IPS-NIHi11 (cell line): ENCODE data around the gene BTBD6.
A peak's percentile ranks its signal among the peaks of the same experiment; 100 is the strongest.

ENCODE experiments used
- DNase-seq: peaks from one replicate; pipeline ENCODE4 v3.0.0; 2012; ENCODE audit warnings: mixed read lengths, low spot score

Gene BTBD6

GRCh38 chr14:105229099-105229655, 19.2 kb upstream of the BTBD6 start:
- DNase-seq, result no peak

- no peak for DNase-seq
Observed at GRCh38 chr14:105240811-105241576, 7.3 kb upstream of the BTBD6 start.

- no peak for DNase-seq
Observed at GRCh38 chr14:105241641-105242040, 6.7 kb upstream of the BTBD6 start.

DNA sequence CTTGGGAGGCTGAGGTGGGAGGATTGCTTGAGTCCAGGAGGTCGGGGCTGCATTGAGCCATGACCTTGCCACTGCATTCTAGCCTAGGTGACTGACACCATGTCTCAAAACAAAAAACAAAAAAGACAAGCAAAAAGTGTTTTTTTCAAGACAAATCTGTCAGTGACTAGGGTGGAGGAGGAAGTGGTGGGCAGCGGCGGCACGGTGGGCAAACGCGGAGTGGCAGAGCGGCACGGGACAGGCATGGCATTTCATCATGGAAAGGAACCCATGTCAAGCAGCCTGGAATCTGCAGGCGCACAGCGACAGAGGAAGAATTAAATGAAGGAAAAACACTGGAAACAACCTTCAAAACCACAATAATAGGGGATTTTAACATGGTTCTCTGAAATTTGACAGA, 4.0 kb upstream of the BTBD6 start:
- no peak for DNase-seq

DNA sequence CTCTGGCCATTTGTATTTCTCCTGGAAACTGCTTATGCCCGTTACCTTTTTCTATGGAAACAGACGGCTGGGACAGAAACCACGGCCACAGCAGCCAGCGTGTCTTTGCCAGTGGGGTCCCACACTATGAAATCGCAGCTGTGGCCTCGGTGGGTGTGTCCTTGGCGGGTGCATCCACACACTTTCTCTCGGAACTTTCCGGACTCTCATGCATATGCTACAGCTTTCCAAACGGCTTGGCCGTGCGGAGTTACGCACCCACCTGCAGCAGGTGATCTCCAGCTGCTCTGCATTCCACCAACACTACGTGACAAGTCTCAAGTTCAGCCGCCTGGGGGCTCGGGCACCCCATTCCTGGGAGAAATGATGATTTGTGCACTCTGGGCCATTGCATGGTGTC, 1.3 kb upstream of the BTBD6 start:
- DNase-seq, result no peak

GRCh38 chr14:105247715-105248367, 492 bp upstream of the BTBD6 start:
- no peak for DNase-seq

DNA sequence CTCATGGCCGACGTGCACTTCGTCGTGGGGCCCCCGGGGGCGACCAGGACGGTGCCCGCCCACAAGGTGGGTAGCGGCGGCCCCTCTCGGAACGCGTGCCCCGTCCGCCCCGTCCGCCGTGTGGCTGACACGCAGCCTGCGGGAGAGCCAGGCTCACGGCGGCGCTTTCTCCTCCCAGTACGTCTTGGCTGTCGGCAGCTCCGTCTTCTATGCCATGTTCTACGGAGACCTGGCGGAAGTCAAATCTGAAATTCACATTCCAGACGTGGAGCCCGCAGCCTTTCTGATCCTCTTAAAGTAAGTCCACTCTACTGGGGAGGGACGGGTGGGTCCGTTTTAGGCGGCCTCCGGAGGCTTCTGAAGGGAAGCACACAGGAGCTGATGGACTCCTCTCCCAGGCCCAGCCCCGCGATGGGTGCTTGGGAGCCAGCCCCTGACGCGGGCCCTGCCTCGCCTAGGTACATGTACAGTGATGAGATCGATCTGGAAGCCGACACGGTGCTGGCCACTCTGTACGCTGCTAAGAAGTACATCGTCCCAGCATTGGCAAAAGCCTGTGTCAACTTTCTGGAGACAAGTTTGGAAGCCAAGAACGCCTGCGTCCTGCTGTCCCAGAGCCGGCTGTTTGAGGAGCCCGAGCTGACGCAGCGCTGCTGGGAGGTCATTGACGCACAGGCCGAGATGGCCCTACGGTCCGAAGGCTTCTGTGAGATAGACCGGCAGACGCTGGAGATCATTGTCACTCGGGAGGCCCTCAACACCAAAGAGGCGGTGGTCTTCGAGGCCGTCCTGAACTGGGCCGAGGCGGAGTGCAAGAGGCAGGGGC, 1.1 kb downstream of the BTBD6 start:
- peak; percentile 69 for DNase-seq

DNA sequence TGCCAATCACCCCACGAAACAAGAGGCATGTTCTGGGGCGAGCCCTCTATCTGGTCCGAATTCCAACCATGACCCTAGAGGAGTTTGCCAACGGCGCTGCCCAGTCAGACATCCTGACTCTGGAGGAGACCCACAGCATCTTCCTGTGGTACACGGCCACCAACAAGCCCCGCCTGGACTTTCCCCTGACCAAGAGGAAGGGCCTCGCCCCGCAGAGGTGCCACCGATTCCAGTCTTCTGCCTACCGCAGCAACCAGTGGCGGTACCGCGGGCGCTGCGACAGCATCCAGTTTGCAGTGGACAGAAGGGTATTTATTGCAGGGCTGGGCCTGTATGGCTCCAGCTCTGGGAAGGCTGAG, 1.7 kb downstream of the BTBD6 start:
- no peak for DNase-seq

DNA sequence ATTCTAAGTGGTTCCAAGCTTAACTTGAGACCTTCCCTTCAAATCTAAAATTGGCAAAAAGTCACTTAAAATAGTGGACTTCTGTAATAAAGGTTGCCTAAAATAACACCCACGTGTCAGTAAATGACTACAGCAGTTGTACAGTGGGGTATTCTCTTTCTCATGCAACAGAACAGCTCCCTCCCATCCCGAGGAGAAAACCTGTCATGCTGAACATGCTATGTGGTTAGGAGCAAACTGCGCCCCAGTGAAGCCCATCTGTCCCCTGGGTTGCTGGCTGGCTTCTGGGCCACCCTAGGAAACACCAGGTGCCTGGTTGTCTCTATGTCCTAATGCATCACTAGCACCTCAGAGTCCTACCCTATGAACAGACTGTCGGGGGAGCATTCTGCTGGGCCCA, 2.7 kb downstream of the BTBD6 start:
- no peak for DNase-seq

DNA sequence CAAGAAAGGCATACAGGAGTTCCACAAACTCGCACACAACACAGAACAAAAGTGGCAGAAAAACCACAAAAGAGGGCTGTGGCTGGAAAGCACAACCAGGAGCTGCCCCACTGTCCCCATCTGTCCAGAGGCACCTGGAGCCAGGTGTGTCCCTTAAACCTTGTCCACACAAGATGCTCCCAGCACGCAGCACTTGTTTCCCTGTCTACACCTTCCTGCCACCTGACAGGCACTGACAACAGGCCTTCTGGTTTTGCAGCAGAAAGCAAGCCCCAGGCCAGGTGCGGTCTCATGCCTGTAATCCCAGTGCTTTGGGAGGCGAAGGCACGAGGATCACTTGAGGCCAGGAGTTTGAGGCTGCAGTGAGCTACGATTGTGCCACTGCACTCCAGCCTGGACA, 3.6 kb downstream of the BTBD6 start:
- no peak for DNase-seq

DNA sequence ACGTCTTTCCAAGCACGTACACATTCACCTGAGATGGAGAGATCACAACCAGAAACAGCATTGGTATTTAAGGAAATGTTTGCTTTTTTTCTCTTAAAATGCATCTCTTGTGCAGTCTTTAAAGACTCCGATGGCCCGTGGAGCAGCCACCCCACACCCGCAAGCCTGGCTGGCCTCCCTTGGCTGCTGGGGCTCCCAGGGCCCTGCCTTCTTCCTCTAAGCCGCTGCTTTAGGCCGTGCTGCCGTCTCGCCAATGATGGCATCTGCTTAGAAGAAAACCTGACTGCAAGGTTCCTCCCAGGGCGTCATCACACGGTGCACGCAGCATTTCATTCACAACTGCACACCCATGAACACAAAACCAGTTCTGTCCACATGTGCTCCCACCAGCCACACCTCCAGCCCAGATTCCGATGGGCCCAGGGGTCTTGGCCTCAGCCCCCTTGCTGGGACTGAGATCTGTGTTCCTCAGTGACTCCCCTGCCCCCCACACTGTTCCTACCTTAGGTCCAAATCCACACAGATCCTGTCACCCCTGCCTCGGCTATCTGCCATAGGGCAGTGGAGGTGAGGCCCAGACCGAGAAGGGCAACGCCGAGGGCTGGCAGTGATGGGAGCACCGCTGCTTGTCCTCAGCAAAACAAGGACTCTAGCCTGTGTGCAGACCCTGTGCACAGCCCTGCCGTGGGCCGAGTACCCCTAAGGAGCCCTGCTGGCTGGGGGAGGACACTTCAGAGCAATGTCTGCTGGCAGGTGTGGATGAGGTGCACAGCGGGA, 4.4 kb downstream of the BTBD6 start:
- DNase-seq, result no peak

- no peak for DNase-seq
Observed at GRCh38 chr14:105253329-105253682, 5.0 kb downstream of the BTBD6 start.

DNA sequence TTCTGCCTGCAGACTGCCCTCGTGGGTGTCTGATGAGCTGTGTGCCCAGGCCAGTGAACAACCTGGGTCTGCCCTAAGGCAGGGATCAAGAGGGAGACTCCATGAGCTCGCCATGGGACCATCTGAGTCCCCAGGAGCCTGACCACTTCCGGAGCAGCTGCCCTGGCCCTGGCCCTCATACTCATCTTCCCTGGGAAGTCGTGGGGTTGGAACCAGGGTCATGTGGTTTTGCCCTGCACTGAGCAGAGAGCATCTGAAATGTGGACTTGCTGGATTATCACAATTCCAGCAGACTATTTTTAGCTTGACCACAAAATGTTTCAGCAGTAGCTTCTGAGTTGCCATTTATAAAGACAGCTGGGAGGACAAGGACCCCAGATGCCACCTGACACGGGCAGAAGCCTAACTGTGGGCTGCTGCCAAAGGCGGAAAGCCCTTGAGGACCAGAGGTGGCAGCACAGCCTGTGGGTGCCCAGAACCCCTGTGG, 6.7 kb downstream of the BTBD6 start:
- no peak for DNase-seq

- DNase-seq, result no peak
Observed at GRCh38 chr14:105256292-105256960, 8.1 kb downstream of the BTBD6 start.

DNA sequence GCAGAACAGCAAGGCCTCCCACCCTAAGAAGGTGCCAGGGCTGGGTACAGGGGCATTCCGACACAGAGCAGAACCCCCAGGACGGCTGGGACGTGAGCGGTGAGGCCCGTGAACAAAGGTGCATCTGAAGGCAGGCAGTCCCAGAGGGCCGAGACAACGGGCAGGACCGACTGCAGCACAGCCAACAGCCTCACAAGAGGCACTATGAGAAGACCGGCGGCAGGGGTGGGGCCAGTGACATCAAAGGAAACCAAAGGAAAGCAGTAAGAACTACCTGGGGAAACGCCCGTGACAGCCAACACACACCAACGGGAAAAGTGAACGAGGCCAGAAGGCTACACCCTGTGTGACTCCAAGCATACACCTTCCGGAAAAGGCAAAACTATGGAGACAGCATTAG, 9.1 kb downstream of the BTBD6 start:
- DNase-seq, result no peak

- DNase-seq, result no peak
Observed at GRCh38 chr14:105258846-105259245, 10.5 kb downstream of the BTBD6 start.

- no peak for DNase-seq
Observed at GRCh38 chr14:105260959-105261358, 12.6 kb downstream of the BTBD6 start.

DNA sequence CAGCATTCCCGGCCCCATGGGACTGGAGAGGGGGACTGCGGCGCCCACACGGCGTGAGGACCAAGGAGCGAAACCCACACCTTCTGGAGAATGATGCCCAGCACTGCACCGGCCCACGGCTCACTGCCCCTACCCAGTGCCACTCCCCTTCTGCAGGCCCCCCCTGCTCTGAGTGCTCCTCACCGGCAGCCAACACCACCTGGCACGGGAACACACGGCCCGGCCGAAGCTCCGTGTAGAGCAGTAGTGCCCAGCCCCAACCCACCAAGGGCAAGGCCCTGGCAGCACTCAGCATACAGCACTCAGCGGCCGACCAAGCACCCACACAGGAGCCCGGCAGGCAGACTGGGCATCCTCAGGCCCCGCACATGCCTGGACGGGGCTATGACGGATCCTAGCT, 13.4 kb downstream of the BTBD6 start:
- no peak for DNase-seq

DNA sequence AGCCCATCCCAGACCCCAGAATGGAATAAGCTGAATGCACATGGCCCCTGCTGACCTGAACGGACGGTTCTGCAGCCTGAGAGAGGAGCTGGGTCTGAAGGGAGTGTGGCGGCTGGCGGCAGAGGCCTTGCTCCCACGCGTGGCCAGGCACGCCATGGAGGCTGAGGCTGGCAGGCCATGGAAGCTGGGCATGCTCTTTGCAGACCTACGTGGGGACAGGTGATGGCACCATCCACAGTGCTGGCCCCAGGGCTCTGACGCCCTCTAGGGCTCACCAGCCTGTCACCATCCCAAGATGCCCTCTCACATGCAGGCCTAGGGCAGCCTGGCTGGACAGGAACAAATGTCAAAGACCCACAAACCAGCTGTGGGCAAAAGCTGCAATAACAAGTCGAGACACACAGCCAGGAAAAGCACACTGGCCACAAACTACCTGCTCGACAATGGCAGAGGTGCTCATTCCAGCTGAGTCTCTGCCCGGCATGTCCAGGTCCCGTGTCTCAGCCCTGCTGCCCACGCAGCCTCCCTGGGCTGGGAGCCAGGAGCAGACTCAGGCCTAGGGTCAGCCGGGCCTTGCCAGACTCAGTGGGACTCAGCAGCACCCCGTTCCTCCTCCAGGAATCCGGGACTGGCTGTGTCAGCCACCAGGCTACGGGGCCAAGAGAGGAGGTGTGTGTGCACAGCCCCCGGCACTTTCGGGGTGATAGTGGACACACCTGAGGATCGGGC, 19.7 kb downstream of the BTBD6 start:
- no peak for DNase-seq

- DNase-seq, result no peak
Observed at GRCh38 chr14:105268736-105269354, 20.5 kb downstream of the BTBD6 start.
